HCT116 (cell line): Measurements from ENCODE around the gene C5orf52. TPM values are rescaled to one million over a fixed set of nuclear protein-coding genes. Genes with fewer than 3 reads are reported as not detected.

ENCODE experiments used
- ATAC-seq: fragments of 200-7000 bp; cut with Tn5 transposase; 2 replicates; pipeline ENCODE4 v1.9.1; 2020; ENCODE audit warnings: mild to moderate bottlenecking, moderate library complexity
- BruUV-seq: library from RNA; stranded (reverse); fragments of 400-500 nt; replicated peaks from 2 replicates; lab custom pipeline; 2021; lab: Mats Ljungman, UMichigan
- CTCF ChIA-PET: fragments of 300-600 bp; sonication (Branson Sonifier 250); formaldehyde crosslinking; loops from one replicate; lab custom pipeline; 2021; ENCODE audit warnings: antibody characterized with exemption; lab: Charles Lee
- POLR2A ChIA-PET: fragments of 300-600, 350-600 bp; sonication (Branson Sonifier 250); formaldehyde crosslinking; loops from one replicate; lab custom pipeline; 2021; ENCODE audit warnings: antibody characterized with exemption; lab: Charles Lee
- RAD21 ChIA-PET, 2 experiments: fragments of 300-600 bp; sonication (Branson Sonifier 250); formaldehyde crosslinking; loops; one replicate each; lab custom pipeline; 2023; ENCODE audit warnings: low total read pairs in 2 of 2; ENCODE audit not compliant: uncharacterized antibody in 2 of 2, unreplicated experiment in 2 of 2, low non-redundant PET in 1 of 2; lab: Charles Lee
- DNase-seq: peaks from one replicate; pipeline ENCODE4 v3.0.0-alpha.2; 2010; ENCODE audit warnings: low read depth, low spot score
- H2AFZ ChIP-seq: fragments of 200-600 bp; shearing (Covaris generic), sonication (generic); 2 replicates; pipeline ENCODE4 v1.6.1; 2017; ENCODE audit warnings: low read depth, mixed run types, mixed read lengths, antibody characterized with exemption, low read length; ENCODE audit not compliant: poor library complexity, severe bottlenecking
- H3K27ac ChIP-seq: 2 replicates; pipeline ENCODE4 v1.5.1; 2012; ENCODE audit warnings: low read depth, low read length
- H3K27me3 ChIP-seq: fragments of 200-600 bp; sonication (generic); 2 replicates; pipeline ENCODE4 v1.6.1; 2016; ENCODE audit warnings: mixed run types, low read length, mixed read lengths; ENCODE audit not compliant: insufficient read depth
- H3K36me3 ChIP-seq, 2 experiments: fragments of 200-500 bp in 1 of 2; fragments of 200-600 bp in 1 of 2; sonication (Bioruptor generic) in 1 of 2; sonication (generic) in 1 of 2; 2 replicates each; pipeline versions ENCODE4 v1.5.1 to v1.6.1; 2014 to 2016; ENCODE audit warnings: low read length in 2 of 2, inconsistent platforms in 1 of 2, mixed read lengths in 1 of 2, mixed run types in 1 of 2; ENCODE audit not compliant: insufficient read depth in 2 of 2, control insufficient read depth in 1 of 2
- H3K4me1 ChIP-seq, 2 experiments: fragments of 200-600 bp in 1 of 2; sonication (generic) in 1 of 2; 2 replicates each; pipeline versions ENCODE4 v1.5.1 to v1.6.1; 2012 to 2017; ENCODE audit warnings: low read length in 2 of 2, inconsistent platforms in 1 of 2, mild to moderate bottlenecking in 1 of 2, mixed read lengths in 1 of 2, mixed run types in 1 of 2, moderate library complexity in 1 of 2; ENCODE audit not compliant: insufficient read depth in 2 of 2, control insufficient read depth in 1 of 2
- H3K4me2 ChIP-seq: fragments of 200-600 bp; sonication (generic); 2 replicates; pipeline ENCODE4 v1.6.1; 2017; ENCODE audit warnings: mixed run types, low read length, mixed read lengths
- H3K4me3 ChIP-seq, 2 experiments: fragments of 200-600 bp in 1 of 2; sonication (generic) in 1 of 2; replicated peaks in 1 of 2; 2 replicates each; pipeline ENCODE4 v1.5.1; 2011 to 2016; ENCODE audit warnings: low read length in 2 of 2, control low read depth in 1 of 2, low read depth in 1 of 2, mild to moderate bottlenecking in 1 of 2, mixed read lengths in 1 of 2, mixed run types in 1 of 2
- H3K79me2 ChIP-seq: fragments of 200-600 bp; sonication (generic); 2 replicates; pipeline ENCODE4 v1.6.1; 2017; ENCODE audit warnings: mild to moderate bottlenecking, mixed run types, low read length, moderate library complexity, mixed read lengths; ENCODE audit not compliant: insufficient read depth
- H3K9ac ChIP-seq: fragments of 200-600 bp; sonication (generic); 2 replicates; pipeline ENCODE4 v1.6.1; 2016; ENCODE audit warnings: low read length, mixed read lengths
- H3K9me2 ChIP-seq: fragments of 200-600 bp; sonication (generic), shearing (Covaris generic); 2 replicates; pipeline ENCODE4 v1.6.1; 2017; ENCODE audit warnings: mixed run types, mild to moderate bottlenecking, moderate library complexity; ENCODE audit not compliant: insufficient read depth
- H3K9me3 ChIP-seq, 2 experiments: fragments of 200-500 bp in 1 of 2; fragments of 200-600 bp in 1 of 2; sonication (Bioruptor generic) in 1 of 2; sonication (generic) in 1 of 2; 2 replicates each; pipeline ENCODE4 v1.6.1; 2014 to 2017; ENCODE audit warnings: low read length in 2 of 2, mixed read lengths in 2 of 2, inconsistent platforms in 1 of 2, low read depth in 1 of 2, mild to moderate bottlenecking in 1 of 2, mixed run types in 1 of 2, moderate library complexity in 1 of 2; ENCODE audit not compliant: control insufficient read depth in 1 of 2, insufficient read depth in 1 of 2
- H4K20me1 ChIP-seq: fragments of 200-600 bp; sonication (generic), shearing (Covaris generic); 2 replicates; pipeline ENCODE4 v1.6.1; 2017; ENCODE audit warnings: mixed run types, mild to moderate bottlenecking, moderate library complexity; ENCODE audit not compliant: insufficient read depth
- ATF3 ChIP-seq: IDR thresholded peaks from 2 replicates; pipeline ENCODE4 v1.6.1; 2012
- CEBPB ChIP-seq: IDR thresholded peaks from 2 replicates; pipeline ENCODE4 v1.6.1; 2012; ENCODE audit warnings: low read depth
- CTCF ChIP-seq, 3 experiments: fragments of 200-600 bp in 1 of 3; sonication (generic) in 1 of 3; IDR thresholded peaks in 2 of 3; conservative IDR thresholded peaks in 1 of 3; 2 replicates each; pipeline ENCODE4 v1.5.1; 2012 to 2017; ENCODE audit warnings: low read depth in 2 of 3, low read length in 2 of 3, antibody characterized with exemption in 1 of 3, borderline replicate concordance in 1 of 3, control low read depth in 1 of 3, mild to moderate bottlenecking in 1 of 3, mixed read lengths in 1 of 3, mixed run types in 1 of 3, moderate library complexity in 1 of 3; ENCODE audit not compliant: insufficient read depth in 1 of 3
- ELF1 ChIP-seq: IDR thresholded peaks from 2 replicates; pipeline ENCODE4 v1.6.1; 2012; ENCODE audit warnings: low read depth, borderline replicate concordance
- FOSL1 ChIP-seq: IDR thresholded peaks from 2 replicates; pipeline ENCODE4 v1.6.1; 2012; ENCODE audit warnings: low read depth
- JUND ChIP-seq: IDR thresholded peaks from 2 replicates; pipeline ENCODE4 v1.6.1; 2012
- POLR2A ChIP-seq: IDR thresholded peaks from 2 replicates; pipeline ENCODE4 v1.7.0; 2011; ENCODE audit warnings: borderline replicate concordance; ENCODE audit not compliant: insufficient read depth, insufficient read length; ENCODE audit errors: extremely low read depth
- SP1 ChIP-seq: IDR thresholded peaks from 2 replicates; pipeline ENCODE4 v1.6.1; 2012; ENCODE audit warnings: low read depth
- SRF ChIP-seq: IDR thresholded peaks from 2 replicates; pipeline ENCODE4 v1.6.1; 2012; ENCODE audit warnings: low read depth
- intact Hi-C: fragments of 100-400 bp; cut with micrococcal nuclease; formaldehyde crosslinking; loops from 2 replicates; pipeline ENCODE4 v1.10.0; 2022
- total RNA-seq: library from RNA; stranded (reverse); gene quantifications from one replicate; pipeline ENCODE4 v1.2.1, GENCODE V29; 2021; ENCODE audit not compliant: unreplicated experiment

Gene C5orf52
- total RNA-seq, 1 experiment from 2014 or later: not detected

- ATAC-seq: peak; percentile 40
- H3K9me2 ChIP-seq: no peaks in the 10 kb centered on the region
- H3K4me1 ChIP-seq: no peaks in the 10 kb centered on the region
- no peak overlapping the region for H3K4me2 ChIP-seq
- H3K27me3 ChIP-seq: no peaks in the 10 kb centered on the region
- H3K27ac ChIP-seq: no peak overlapping the region
- TF ChIP-seq SRF (no peak), ELF1 (no peak), JUND (no peak), SP1 (no peak), FOSL1 (no peak), CTCF (IDR thresholded peaks at IDR 0.05 in 2 of 3, conservative IDR thresholded peaks at IDR 0.05 in 1 of 3; ENCODE audit: borderline replicate concordance in 1 of 3, insufficient read depth in 1 of 3, low read depth in 2 of 3, low read length in 2 of 3) (peak in 1 of 3 experiments; percentile 24; a peak in 2 of 6 replicates), CEBPB (no peak), POLR2A (no peak), ATF3 (no peak)
- no peaks in the 10 kb centered on the region for H3K79me2 ChIP-seq
- H3K9me3 ChIP-seq: no peaks in the 10 kb centered on the region
- ChIA-PET RAD21 (no interaction called here), CTCF (no interaction called here), POLR2A (no interaction called here)
- DNase-seq: no peak
- no peak overlapping the region for H3K4me3 ChIP-seq
- no peaks in the 10 kb centered on the region for H3K36me3 ChIP-seq
- no peak overlapping the region for H2AFZ ChIP-seq
- no peak overlapping the region for H3K9ac ChIP-seq
- no TSS peak for BruUV-seq
- intact Hi-C loops: no loop called here
- no peaks in the 10 kb centered on the region for H4K20me1 ChIP-seq
Measured at GRCh38 chr5:157689942-157690689, 18.8 kb downstream of the C5orf52 start.
